ENCODE measurements around the gene GLP2R. TPM values are rescaled to one million over a fixed set of nuclear protein-coding genes. Genes with fewer than 3 reads are reported as not detected.

The GLP2R gene
- total RNA-seq, 1 donor from 2014 or later = not detected

DNA sequence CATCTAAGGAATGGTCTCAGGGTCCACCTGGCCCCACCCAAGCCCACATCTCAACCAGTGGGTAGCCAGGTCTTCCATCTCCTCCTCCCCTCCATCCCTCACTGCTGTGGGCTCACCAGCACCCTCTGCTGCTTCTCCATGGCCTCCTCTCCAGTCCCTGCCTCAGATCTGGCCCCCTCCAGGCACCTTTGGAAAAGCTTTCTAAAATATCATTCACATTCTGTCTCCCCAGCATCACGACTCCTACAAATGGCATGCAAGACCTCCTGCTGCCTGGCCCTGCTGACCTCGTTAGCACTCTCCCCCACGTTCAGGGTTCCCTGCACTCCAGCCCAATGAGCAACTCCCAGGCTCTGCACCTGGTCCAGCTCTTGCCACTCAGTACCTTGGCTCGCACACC lies 13.7 kb downstream of the GLP2R start:
- POLR2A ChIA-PET = no interaction called here
- Mint-ChIP-seq H3K9me3 (no peaks in the 10 kb centered on the region), H3K27me3 (peaks cover 6% of the 10 kb centered on the region), H3K4me1 (no peaks in the 10 kb centered on the region), H3K36me3 (ENCODE audit: low read depth) (no peaks in the 10 kb centered on the region), H3K27ac (no peak overlapping the region), H3K4me3 (no peak overlapping the region)
- CTCF ChIA-PET = interaction anchor here (0.6 kb wide), 1 partner anchor 263 kb away, joined by 3 read pairs; the partner anchor contains the start of gene CFAP52
- no peak for ATAC-seq (ENCODE audit: low read depth)
- intact Hi-C loops (cut with micrococcal nuclease) = no loop called here
- TF ChIP-seq, protein P1, sequence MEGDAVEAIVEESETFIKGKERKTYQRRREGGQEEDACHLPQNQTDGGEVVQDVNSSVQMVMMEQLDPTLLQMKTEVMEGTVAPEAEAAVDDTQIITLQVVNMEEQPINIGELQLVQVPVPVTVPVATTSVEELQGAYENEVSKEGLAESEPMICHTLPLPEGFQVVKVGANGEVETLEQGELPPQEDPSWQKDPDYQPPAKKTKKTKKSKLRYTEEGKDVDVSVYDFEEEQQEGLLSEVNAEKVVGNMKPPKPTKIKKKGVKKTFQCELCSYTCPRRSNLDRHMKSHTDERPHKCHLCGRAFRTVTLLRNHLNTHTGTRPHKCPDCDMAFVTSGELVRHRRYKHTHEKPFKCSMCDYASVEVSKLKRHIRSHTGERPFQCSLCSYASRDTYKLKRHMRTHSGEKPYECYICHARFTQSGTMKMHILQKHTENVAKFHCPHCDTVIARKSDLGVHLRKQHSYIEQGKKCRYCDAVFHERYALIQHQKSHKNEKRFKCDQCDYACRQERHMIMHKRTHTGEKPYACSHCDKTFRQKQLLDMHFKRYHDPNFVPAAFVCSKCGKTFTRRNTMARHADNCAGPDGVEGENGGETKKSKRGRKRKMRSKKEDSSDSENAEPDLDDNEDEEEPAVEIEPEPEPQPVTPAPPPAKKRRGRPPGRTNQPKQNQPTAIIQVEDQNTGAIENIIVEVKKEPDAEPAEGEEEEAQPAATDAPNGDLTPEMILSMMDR (IDR thresholded peaks at IDR 0.05) = no peak
- no peak for DNase-seq

DNA sequence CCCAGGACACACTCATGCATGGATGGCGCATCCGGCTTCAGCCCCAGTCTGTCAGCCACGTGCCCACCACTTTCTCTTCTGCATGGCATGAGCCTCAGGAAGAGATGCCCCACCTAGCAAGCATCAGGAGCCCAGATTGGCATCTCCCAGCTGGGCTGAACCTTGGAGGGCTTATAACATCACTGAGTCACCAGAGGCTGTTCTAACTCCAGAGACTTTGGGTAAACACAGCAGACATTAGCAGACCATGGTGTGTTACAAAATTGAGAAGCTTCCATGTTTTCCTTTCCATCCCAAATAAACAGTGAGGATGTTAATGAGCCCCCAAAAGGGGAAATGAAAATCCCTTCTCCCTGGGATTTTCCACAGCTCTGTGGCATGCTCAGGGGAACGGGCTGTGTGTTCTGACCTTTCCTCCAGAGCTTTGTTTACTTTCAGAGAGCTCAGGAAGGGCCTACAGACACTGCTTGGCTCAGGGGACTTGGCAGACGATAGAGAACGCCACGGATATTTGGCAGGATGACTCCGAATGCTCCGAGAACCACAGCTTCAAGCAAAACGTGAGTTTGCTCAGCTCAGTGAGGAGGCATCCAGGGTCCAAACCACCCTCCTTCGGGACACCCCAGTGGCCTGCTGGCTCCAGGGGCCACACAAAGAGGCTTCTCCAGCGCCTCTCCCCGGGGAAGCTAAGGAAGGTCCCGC lies 16.5 kb downstream of the GLP2R start:
- TF ChIP-seq, protein P1 (IDR thresholded peaks at IDR 0.05) = no peak
- Mint-ChIP-seq H3K27me3 (peaks cover 6% of the 10 kb centered on the region), H3K27ac (no peak overlapping the region), H3K9me3 (no peaks in the 10 kb centered on the region), H3K36me3 (ENCODE audit: low read depth) (no peaks in the 10 kb centered on the region), H3K4me3 (no peak overlapping the region), H3K4me1 (no peaks in the 10 kb centered on the region)
- ChIA-PET POLR2A (no interaction called here), CTCF (no interaction called here)
- no peak for ATAC-seq (ENCODE audit: low read depth)
- no peak for DNase-seq
- intact Hi-C loops (cut with micrococcal nuclease) = no loop called here

DNA sequence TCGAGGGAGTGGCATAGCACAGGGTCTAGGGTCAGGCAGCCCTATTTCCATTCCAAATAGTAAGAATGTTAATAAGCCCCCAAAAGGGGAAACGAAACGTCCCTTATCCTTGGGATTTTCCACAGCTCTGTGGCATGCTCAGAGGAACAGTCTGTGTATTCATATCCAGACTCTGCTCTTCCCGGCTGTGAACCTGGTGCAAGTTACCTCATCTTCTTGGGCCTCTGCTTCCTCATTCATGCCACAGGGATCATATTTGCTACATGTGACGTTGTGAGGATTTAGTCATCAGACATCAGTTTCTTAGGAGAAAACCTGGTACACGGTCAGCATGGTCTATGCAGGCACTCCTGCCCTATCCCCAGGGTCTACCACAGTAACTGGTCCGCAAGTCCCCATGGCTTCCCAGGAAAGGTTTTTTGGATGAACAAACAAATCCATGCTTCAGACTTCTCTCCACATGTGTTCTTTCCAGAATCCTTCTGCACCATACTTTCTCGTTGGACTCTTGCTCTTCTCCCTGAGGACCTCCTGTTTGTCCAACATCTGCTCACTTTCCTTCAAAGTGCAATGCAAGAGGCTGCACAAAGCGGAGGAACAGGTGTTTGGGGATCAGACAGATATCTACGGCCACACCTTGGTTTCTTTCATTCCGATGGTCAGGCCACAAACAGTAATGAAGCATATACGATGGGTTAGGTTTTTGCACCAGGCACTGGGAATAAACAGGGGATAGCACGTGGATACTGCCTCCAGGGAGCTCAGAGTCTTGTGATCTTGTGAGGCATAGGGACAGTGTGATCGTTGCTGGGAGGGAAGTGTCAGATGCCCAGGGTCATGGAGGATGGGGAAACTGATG lies 17.7 kb downstream of the GLP2R start:
- Mint-ChIP-seq H3K27me3 (peaks cover 6% of the 10 kb centered on the region), H3K4me1 (no peaks in the 10 kb centered on the region), H3K36me3 (ENCODE audit: low read depth) (no peaks in the 10 kb centered on the region), H3K4me3 (no peak overlapping the region), H3K9me3 (no peaks in the 10 kb centered on the region), H3K27ac (no peak overlapping the region)
- DNase-seq (no peak), ATAC-seq (ENCODE audit: low read depth) (no peak)
- ChIA-PET CTCF (no interaction called here), POLR2A (no interaction called here)
- TF ChIP-seq, protein P1 (IDR thresholded peaks at IDR 0.05) = no peak
- intact Hi-C loops (cut with micrococcal nuclease) = no loop called here

DNA sequence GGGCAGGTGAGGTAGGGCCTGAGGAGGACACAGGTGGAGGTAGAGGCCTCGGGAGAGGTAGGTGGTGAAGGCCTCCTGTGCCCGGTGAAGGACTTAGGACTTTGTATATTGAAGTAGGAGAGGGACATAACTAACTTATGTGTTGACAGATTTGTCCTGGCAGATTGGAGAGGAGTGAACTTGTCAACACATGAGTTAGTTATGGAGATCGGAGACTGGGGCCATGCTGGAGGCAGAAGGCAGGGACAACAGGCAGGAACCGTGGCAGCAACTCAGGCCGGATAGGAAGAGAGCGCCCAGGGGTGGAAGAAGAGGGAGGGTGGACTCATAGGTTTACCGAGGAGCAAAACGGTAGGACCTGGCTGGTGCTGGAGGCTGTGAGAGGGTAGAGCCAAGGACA lies 18.4 kb downstream of the GLP2R start:
- Mint-ChIP-seq H3K4me3 (no peak overlapping the region), H3K4me1 (no peaks in the 10 kb centered on the region), H3K9me3 (no peaks in the 10 kb centered on the region), H3K27ac (no peak overlapping the region), H3K27me3 (peaks cover 6% of the 10 kb centered on the region), H3K36me3 (ENCODE audit: low read depth) (no peaks in the 10 kb centered on the region)
- ChIA-PET POLR2A (no interaction called here), CTCF (no interaction called here)
- ATAC-seq (ENCODE audit: low read depth) = no peak
- TF ChIP-seq, protein P1 (IDR thresholded peaks at IDR 0.05) = no peak
- intact Hi-C loops (cut with micrococcal nuclease) = no loop called here
- DNase-seq = no peak

DNA sequence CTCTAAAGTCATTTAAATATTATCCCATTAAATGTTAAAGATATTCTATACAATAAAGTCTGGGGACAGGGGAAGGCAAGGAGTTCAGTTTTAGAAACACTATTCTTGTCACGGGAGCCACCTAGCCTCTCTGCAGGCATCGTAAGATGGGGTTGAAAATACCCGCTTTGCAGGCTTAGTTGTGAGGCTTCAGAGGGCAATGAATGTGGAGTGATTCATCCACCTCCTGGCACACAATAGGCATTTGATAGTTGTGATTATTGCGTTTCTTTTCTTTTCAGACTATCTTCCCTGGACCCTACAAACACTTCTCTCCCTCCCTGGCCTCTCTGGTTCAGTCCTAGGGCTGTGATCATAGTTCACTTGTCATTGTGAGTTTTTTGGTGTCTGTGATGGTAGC lies 19.6 kb downstream of the GLP2R start:
- ATAC-seq (ENCODE audit: low read depth) (no peak), DNase-seq (no peak)
- H3K4me1 Mint-ChIP-seq = no peaks in the 10 kb centered on the region
- no peak overlapping the region for H3K4me3 Mint-ChIP-seq
- POLR2A ChIA-PET = interaction anchor here (0.6 kb wide), 1 partner anchor 66 kb away, joined by 4 read pairs; no protein-coding TSS in a partner anchor
- H3K9me3 Mint-ChIP-seq = no peaks in the 10 kb centered on the region
- intact Hi-C loops (cut with micrococcal nuclease) = no loop called here
- TF ChIP-seq, protein P1 (IDR thresholded peaks at IDR 0.05) = no peak
- peaks cover 6% of the 10 kb centered on the region for H3K27me3 Mint-ChIP-seq
- no peak overlapping the region for H3K27ac Mint-ChIP-seq
- no peaks in the 10 kb centered on the region for H3K36me3 Mint-ChIP-seq (ENCODE audit: low read depth)
- CTCF ChIA-PET = no interaction called here

All from activated B cell treated with CpG ODN at 0.5 μM for 24 hours (primary cell).